Measurements from ENCODE around the gene FAM72C.
"Not testable (repeated sequence)": the region's sequence is repeated elsewhere in the genome, so short reads cannot be mapped to it uniquely, and the experiment has no call there.

DNA sequence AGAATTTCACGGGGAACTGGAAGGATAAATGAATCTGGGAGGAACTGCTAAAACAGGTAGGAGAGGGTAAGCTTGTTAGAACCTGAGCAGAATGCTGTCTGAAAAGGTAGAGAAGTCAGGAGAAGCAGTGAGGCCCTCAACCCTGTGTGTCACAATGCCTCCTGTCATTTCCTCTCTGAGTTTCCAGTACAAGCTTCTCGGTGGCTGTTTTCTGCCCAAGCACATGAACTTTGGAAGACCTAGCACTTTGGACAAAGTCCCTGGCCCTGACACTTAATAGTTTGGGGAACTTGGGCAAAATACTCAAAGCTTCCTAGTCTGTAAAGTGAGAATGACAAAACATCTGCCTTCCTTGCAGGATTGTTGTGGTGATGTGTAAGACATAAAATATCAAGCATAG is 52.7 kb downstream of the FAM72C start:
- TF ChIP-seq, protein P1, sequence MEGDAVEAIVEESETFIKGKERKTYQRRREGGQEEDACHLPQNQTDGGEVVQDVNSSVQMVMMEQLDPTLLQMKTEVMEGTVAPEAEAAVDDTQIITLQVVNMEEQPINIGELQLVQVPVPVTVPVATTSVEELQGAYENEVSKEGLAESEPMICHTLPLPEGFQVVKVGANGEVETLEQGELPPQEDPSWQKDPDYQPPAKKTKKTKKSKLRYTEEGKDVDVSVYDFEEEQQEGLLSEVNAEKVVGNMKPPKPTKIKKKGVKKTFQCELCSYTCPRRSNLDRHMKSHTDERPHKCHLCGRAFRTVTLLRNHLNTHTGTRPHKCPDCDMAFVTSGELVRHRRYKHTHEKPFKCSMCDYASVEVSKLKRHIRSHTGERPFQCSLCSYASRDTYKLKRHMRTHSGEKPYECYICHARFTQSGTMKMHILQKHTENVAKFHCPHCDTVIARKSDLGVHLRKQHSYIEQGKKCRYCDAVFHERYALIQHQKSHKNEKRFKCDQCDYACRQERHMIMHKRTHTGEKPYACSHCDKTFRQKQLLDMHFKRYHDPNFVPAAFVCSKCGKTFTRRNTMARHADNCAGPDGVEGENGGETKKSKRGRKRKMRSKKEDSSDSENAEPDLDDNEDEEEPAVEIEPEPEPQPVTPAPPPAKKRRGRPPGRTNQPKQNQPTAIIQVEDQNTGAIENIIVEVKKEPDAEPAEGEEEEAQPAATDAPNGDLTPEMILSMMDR (conservative IDR thresholded peaks at IDR 0.05) = not testable (repeated sequence)
- not testable (repeated sequence) for TF ChIP-seq ZFX (IDR thresholded peaks at IDR 0.05)

Data from C4-2B (cell line).